Measurements from ENCODE around the gene SPTBN5. TPM values are rescaled to one million over a fixed set of nuclear protein-coding genes. Genes with fewer than 3 reads are reported as not detected.

Gene SPTBN5
- total RNA-seq, 4 donors from 2014 or later = 0.27 to 4.1 (median 1.8) TPM; not detected in 1

- Histone ChIP-seq H3K27me3 (no peaks in the 10 kb centered on the region), H3K9me3 (no peaks in the 10 kb centered on the region), H3K27ac (no peak overlapping the region), H3K36me3 (no peaks in the 10 kb centered on the region), H3K4me1 (no peaks in the 10 kb centered on the region), H3K4me3 (no peak overlapping the region)
- no peak for DNase-seq
- no peak for TF ChIP-seq POLR2A (IDR thresholded peaks at IDR 0.05)
- TF ChIP-seq CTCF (IDR thresholded peaks at IDR 0.05) = no peak
Measured at GRCh38 chr15:41874736-41875135, 19.1 kb downstream of the SPTBN5 start.

GRCh38 chr15:41873711-41874110, 20.1 kb downstream of the SPTBN5 start:
- no peaks in the 10 kb centered on the region for H3K27me3 ChIP-seq

GRCh38 chr15:41872166-41872747, 21.6 kb downstream of the SPTBN5 start:
- TF ChIP-seq POLR2A (IDR thresholded peaks at IDR 0.05) (no peak), CTCF (IDR thresholded peaks at IDR 0.05) (no peak)
- no peak overlapping the region for H3K4me3 ChIP-seq

More at GRCh38 chr15:41873711-41874110, 20.1 kb downstream of the SPTBN5 start:
- H3K4me3 ChIP-seq = no peak overlapping the region
- no peaks in the 10 kb centered on the region for H3K9me3 ChIP-seq
- H3K27ac ChIP-seq = no peak overlapping the region
- H3K4me1 ChIP-seq = no peaks in the 10 kb centered on the region
- DNase-seq = no peak
- no peaks in the 10 kb centered on the region for H3K36me3 ChIP-seq
- no peak for TF ChIP-seq POLR2A (IDR thresholded peaks at IDR 0.05)

GRCh38 chr15:41871175-41871905, 22.5 kb downstream of the SPTBN5 start:
- Histone ChIP-seq H3K27me3 (no peaks in the 10 kb centered on the region), H3K4me3 (no peak overlapping the region), H3K27ac (no peak overlapping the region), H3K4me1 (no peaks in the 10 kb centered on the region), H3K9me3 (no peaks in the 10 kb centered on the region), H3K36me3 (no peaks in the 10 kb centered on the region)
- no peak for DNase-seq
- TF ChIP-seq CTCF (IDR thresholded peaks at IDR 0.05) (no peak), POLR2A (IDR thresholded peaks at IDR 0.05) (no peak)

More at GRCh38 chr15:41872166-41872747, 21.6 kb downstream of the SPTBN5 start:
- Histone ChIP-seq H3K4me1 (no peaks in the 10 kb centered on the region), H3K36me3 (no peaks in the 10 kb centered on the region), H3K9me3 (no peaks in the 10 kb centered on the region), H3K27me3 (no peaks in the 10 kb centered on the region), H3K27ac (no peak overlapping the region)
- no peak for DNase-seq

- H3K27ac ChIP-seq = no peak overlapping the region
Measured at GRCh38 chr15:41870689-41871081, 23.2 kb downstream of the SPTBN5 start.

More at GRCh38 chr15:41870689-41871081, 23.2 kb downstream of the SPTBN5 start:
- H3K4me3 ChIP-seq = no peak overlapping the region
- TF ChIP-seq POLR2A (IDR thresholded peaks at IDR 0.05) (no peak), CTCF (IDR thresholded peaks at IDR 0.05) (no peak)
- H3K27me3 ChIP-seq = no peaks in the 10 kb centered on the region
- no peaks in the 10 kb centered on the region for H3K9me3 ChIP-seq
- no peak for DNase-seq
- H3K36me3 ChIP-seq = no peaks in the 10 kb centered on the region
- no peaks in the 10 kb centered on the region for H3K4me1 ChIP-seq

All from Peyer's patch (tissue), 4 donors.